ENCODE measurements around the gene UBAP2.

UBAP2 gene

GRCh38 chr9:33908114-33908513 is 140.6 kb downstream of the UBAP2 start:
- no peak for TF ChIP-seq CTCF (IDR thresholded peaks at IDR 0.05; ENCODE audit: low read depth, low read length, missing control alignments)
- in situ Hi-C loops (cut with HindIII; ENCODE audit: low sequenced_read_pairs): no loop called here
- no peak overlapping the region for H3K4me3 ChIP-seq (ENCODE audit: low read depth, low read length)
- no peak for DNase-seq (ENCODE audit: low read depth)

GRCh38 chr9:33907347-33907746 is 141.3 kb downstream of the UBAP2 start:
- in situ Hi-C loops (cut with HindIII; ENCODE audit: low sequenced_read_pairs): no loop called here
- no peak for DNase-seq (ENCODE audit: low read depth)
- no peak for TF ChIP-seq CTCF (IDR thresholded peaks at IDR 0.05; ENCODE audit: low read depth, low read length, missing control alignments)
- no peak overlapping the region for H3K4me3 ChIP-seq (ENCODE audit: low read depth, low read length)

GRCh38 chr9:33906769-33907168 is 141.9 kb downstream of the UBAP2 start:
- TF ChIP-seq CTCF (IDR thresholded peaks at IDR 0.05; ENCODE audit: low read depth, low read length, missing control alignments): no peak
- no peak overlapping the region for H3K4me3 ChIP-seq (ENCODE audit: low read depth, low read length)
- in situ Hi-C loops (cut with HindIII; ENCODE audit: low sequenced_read_pairs): no loop called here
- no peak for DNase-seq (ENCODE audit: low read depth)

- no peak overlapping the region for H3K4me3 ChIP-seq (ENCODE audit: low read depth, low read length)
- no peak for TF ChIP-seq CTCF (IDR thresholded peaks at IDR 0.05; ENCODE audit: low read depth, low read length, missing control alignments)
- DNase-seq (ENCODE audit: low read depth): no peak
- in situ Hi-C loops (cut with HindIII; ENCODE audit: low sequenced_read_pairs): no loop called here
Observed at GRCh38 chr9:33905137-33905536, 143.6 kb downstream of the UBAP2 start.

- TF ChIP-seq CTCF (IDR thresholded peaks at IDR 0.05; ENCODE audit: low read depth, low read length, missing control alignments): no peak
- no peak for DNase-seq (ENCODE audit: low read depth)
- in situ Hi-C loops (cut with HindIII; ENCODE audit: low sequenced_read_pairs): no loop called here
- no peak overlapping the region for H3K4me3 ChIP-seq (ENCODE audit: low read depth, low read length)
Observed at GRCh38 chr9:33903157-33903780, 145.4 kb downstream of the UBAP2 start.

- TF ChIP-seq CTCF (IDR thresholded peaks at IDR 0.05; ENCODE audit: low read depth, low read length, missing control alignments): no peak
- no peak overlapping the region for H3K4me3 ChIP-seq (ENCODE audit: low read depth, low read length)
- no peak for DNase-seq (ENCODE audit: low read depth)
- in situ Hi-C loops (cut with HindIII; ENCODE audit: low sequenced_read_pairs): no loop called here
Observed at GRCh38 chr9:33894316-33894715, 154.4 kb downstream of the UBAP2 start.
